DND-41 (cell line): ENCODE measurements around the gene SLC16A6.
"Not testable (repeated sequence)": the region's sequence is repeated elsewhere in the genome, so short reads cannot be mapped to it uniquely, and the experiment has no call there.

Experiments
- CTCF ChIP-seq: IDR thresholded peaks from 2 replicates; pipeline ENCODE4 v1.5.1; 2012; ENCODE audit warnings: borderline replicate concordance, low read length, moderate library complexity, mild to moderate bottlenecking; ENCODE audit not compliant: poor library complexity, severe bottlenecking; ENCODE audit errors: extremely low read depth
- EZH2 ChIP-seq: IDR thresholded peaks from 3 replicates; pipeline ENCODE4 v1.6.1; 2012; ENCODE audit warnings: borderline replicate concordance, low read depth, mild to moderate bottlenecking, moderate library complexity, low read length, inconsistent platforms; ENCODE audit not compliant: severe bottlenecking

DNA sequence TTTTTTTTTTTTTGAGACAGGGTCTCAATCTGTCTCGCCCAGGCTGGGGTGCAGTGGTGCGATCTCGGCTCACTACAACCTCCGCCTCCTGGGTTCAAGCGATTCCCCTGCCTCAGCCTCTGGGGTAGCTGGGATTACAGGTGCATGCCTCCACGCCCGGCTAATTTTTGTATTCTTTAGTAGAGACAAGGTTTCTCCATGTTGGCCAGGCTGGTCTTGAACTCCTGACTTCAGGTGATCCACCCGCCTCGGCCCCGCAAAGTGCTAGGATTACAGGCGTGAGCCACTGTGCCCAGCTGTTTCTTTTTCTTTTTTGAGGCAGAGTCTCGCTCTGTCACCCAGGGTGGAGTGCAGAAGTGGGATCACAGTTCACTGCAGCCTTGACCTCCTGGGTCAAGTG lies 70.1 kb downstream of the SLC16A6 start:
- TF ChIP-seq CTCF, EZH2: not testable (repeated sequence)
